Endothelial cell of umbilical vein (primary cell): ENCODE data around the gene HEBP1. TPM values are rescaled to one million over a fixed set of nuclear protein-coding genes. Genes with fewer than 3 reads are reported as not detected.

Source experiments
- BruUV-seq: library from RNA; stranded (reverse); fragments of 400-500 nt; replicated peaks from 2 replicates; lab custom pipeline; 2021; lab: Mats Ljungman, UMichigan
- CTCF ChIA-PET: fragments of 300-600, 350-600 bp; sonication (Branson Sonifier 250); formaldehyde crosslinking; loops from one replicate; lab custom pipeline; 2021; ENCODE audit warnings: antibody characterized with exemption, inconsistent platforms; lab: Charles Lee
- POLR2A ChIA-PET: fragments of 300-600, 350-600 bp; sonication (Branson Sonifier 250); formaldehyde crosslinking; loops from one replicate; lab custom pipeline; 2021; ENCODE audit warnings: antibody characterized with exemption, inconsistent platforms; lab: Charles Lee
- DNase-seq: peaks from one replicate; pipeline ENCODE4 v3.0.0-alpha.2; 2011; ENCODE audit warnings: low read depth, low spot score
- FAIRE-seq: peaks from 2 replicates; lab custom pipeline; 2011; peaks lifted over from hg19 to GRCh38; lab: Jason Lieb, UNC
- H2AFZ ChIP-seq: 2 replicates; pipeline ENCODE4 v1.6.0; 2012; ENCODE audit warnings: low read depth, low read length, control low read depth, inconsistent platforms
- H3K27ac ChIP-seq: 2 replicates; pipeline ENCODE4 v1.5.1; 2011; ENCODE audit warnings: low read depth, mild to moderate bottlenecking, control low read depth, low read length, moderate library complexity; ENCODE audit not compliant: insufficient read depth
- H3K27me3 ChIP-seq, 2 experiments: 2 replicates each; pipeline versions ENCODE4 v1.6.0 to v1.6.1; 2011; ENCODE audit warnings: low read length in 2 of 2, mixed read lengths in 1 of 2; ENCODE audit not compliant: control insufficient read depth in 2 of 2, insufficient read depth in 2 of 2
- H3K36me3 ChIP-seq, 2 experiments: 2 replicates in 1 of 2; 3 replicates in 1 of 2; pipeline ENCODE4 v1.5.1; 2011; ENCODE audit warnings: low read length in 2 of 2, mild to moderate bottlenecking in 1 of 2, moderate library complexity in 1 of 2; ENCODE audit not compliant: control insufficient read depth in 2 of 2, insufficient read depth in 2 of 2; ENCODE audit errors: extremely low read depth in 1 of 2
- H3K4me1 ChIP-seq: 3 replicates; pipeline ENCODE4 v1.5.1; 2011; ENCODE audit warnings: mild to moderate bottlenecking, low read length; ENCODE audit not compliant: control insufficient read depth, insufficient read depth; ENCODE audit errors: extremely low read depth
- H3K4me2 ChIP-seq: 2 replicates; pipeline ENCODE4 v1.6.1; 2011; ENCODE audit warnings: low read length, control low read depth, mixed read lengths; ENCODE audit not compliant: insufficient read depth
- H3K4me3 ChIP-seq, 3 experiments: fragments of 200-600 bp in 1 of 3; sonication (generic), shearing (Covaris generic) in 1 of 3; replicated peaks in 1 of 3; 2 replicates each; pipeline ENCODE4 v1.5.1; 2011 to 2016; ENCODE audit warnings: control low read depth in 3 of 3, low read length in 3 of 3, mild to moderate bottlenecking in 2 of 3, inconsistent platforms in 1 of 3, low read depth in 1 of 3, moderate library complexity in 1 of 3; ENCODE audit not compliant: insufficient read depth in 1 of 3
- H3K79me2 ChIP-seq: 2 replicates; pipeline ENCODE4 v1.6.0; 2012; ENCODE audit warnings: low read length, inconsistent platforms; ENCODE audit not compliant: control insufficient read depth, insufficient read depth
- H3K9ac ChIP-seq: replicated peaks from 2 replicates; pipeline ENCODE3; 2011; ENCODE audit warnings: low read length, control low read depth; ENCODE audit not compliant: insufficient read depth; ENCODE audit errors: extremely low read depth
- H3K9me1 ChIP-seq: replicated peaks from 3 replicates; pipeline ENCODE4 v1.6.0; 2011; ENCODE audit warnings: mild to moderate bottlenecking, low read length; ENCODE audit not compliant: control insufficient read depth, insufficient read depth; ENCODE audit errors: extremely low read depth
- H3K9me3 ChIP-seq: replicated peaks from 2 replicates; pipeline ENCODE4 v1.5.1; 2012; ENCODE audit warnings: low read length, inconsistent platforms; ENCODE audit not compliant: control insufficient read depth, insufficient read depth
- H4K20me1 ChIP-seq: replicated peaks from 2 replicates; pipeline ENCODE3; 2011; ENCODE audit warnings: mild to moderate bottlenecking, low read length; ENCODE audit not compliant: control insufficient read depth, insufficient read depth; ENCODE audit errors: extremely low read depth
- CTCF ChIP-seq, 2 donors: IDR thresholded peaks; 1 replicate in 1 of 2; 2 replicates in 1 of 2; pipeline ENCODE4 v1.5.1; 2011; ENCODE audit warnings: low read length in 2 of 2, mild to moderate bottlenecking in 2 of 2, moderate library complexity in 2 of 2, control low read depth in 1 of 2, inconsistent platforms in 1 of 2, low read depth in 1 of 2; ENCODE audit not compliant: insufficient read depth in 1 of 2; ENCODE audit errors: extremely low read depth in 1 of 2
- EZH2 ChIP-seq: IDR thresholded peaks from 2 replicates; pipeline ENCODE4 v1.6.1; 2012; ENCODE audit warnings: borderline replicate concordance, low read depth, mild to moderate bottlenecking, moderate library complexity, low read length, inconsistent platforms; ENCODE audit not compliant: severe bottlenecking
- FOS ChIP-seq: IDR thresholded peaks from 2 replicates; pipeline ENCODE4 v1.6.1; 2011; ENCODE audit warnings: mild to moderate bottlenecking, low read length, moderate library complexity, borderline replicate concordance; ENCODE audit not compliant: insufficient read depth
- GATA2 ChIP-seq: IDR thresholded peaks from 2 replicates; pipeline ENCODE4 v1.7.0; 2011; ENCODE audit warnings: low read depth, mild to moderate bottlenecking, moderate library complexity, mixed read lengths, low read length; ENCODE audit not compliant: insufficient read length, insufficient read depth
- JUN ChIP-seq: IDR thresholded peaks from 2 replicates; pipeline ENCODE4 v1.6.1; 2011; ENCODE audit warnings: borderline replicate concordance, low read depth; ENCODE audit not compliant: insufficient read length, insufficient read depth
- MAX ChIP-seq: IDR thresholded peaks from 2 replicates; pipeline ENCODE4 v1.6.1; 2011; ENCODE audit not compliant: insufficient read depth, insufficient read length
- MYC ChIP-seq: IDR thresholded peaks from one replicate; pipeline ENCODE4 v1.6.1; 2011; ENCODE audit warnings: mild to moderate bottlenecking, low read depth, low read length
- POLR2A ChIP-seq: IDR thresholded peaks from 2 replicates; pipeline ENCODE4 v1.6.1; 2012; ENCODE audit warnings: low read depth, mild to moderate bottlenecking, control low read depth, low read length
- POLR2AphosphoS5 ChIP-seq: IDR thresholded peaks from 2 replicates; pipeline ENCODE4 v1.6.1; 2012; ENCODE audit warnings: low read depth, mild to moderate bottlenecking, control low read depth, low read length, moderate library complexity; ENCODE audit not compliant: insufficient read depth
- dilution Hi-C: fragments of 300-500 bp; cut with MboI; formaldehyde crosslinking; loops from one replicate; pipeline ENCODE4 v1.15.0; 2019; ENCODE audit warnings: low sequenced_read_pairs; ENCODE audit not compliant: extremely low pct_ligation_motif_present
- intact Hi-C: fragments of 100-400 bp; cut with micrococcal nuclease; formaldehyde crosslinking; loops from one replicate; pipeline ENCODE4 v1.10.0; 2022
- polyA plus RNA-seq, 4 experiments: library from polyadenylated mRNA; depleted of rRNA in 3 of 4; stranded (reverse) in 3 of 4; unstranded in 1 of 4; fragments of >200 nt; gene quantifications; 2 replicates each; pipeline versions ENCODE4 v1.2.1 to v1.2.3, GENCODE V29; 2011 to 2012; ENCODE audit warnings: missing spikeins in 1 of 4
- total RNA-seq: library from RNA; stranded (reverse); gene quantifications from 2 replicates; pipeline ENCODE4 v1.2.3, GENCODE V29; 2021

The HEBP1 gene
- total and polyA plus RNA-seq, 2 donors (not counting 3 experiments of a cell fraction or from before 2014, with no cell fraction given): 23.1 to 59.5 TPM

- no peak for TF ChIP-seq FOS
- no peak for TF ChIP-seq EZH2
- no peak for TF ChIP-seq MYC
- Histone ChIP-seq H3K9ac (no peak overlapping the region), H3K36me3 (peaks cover 0 to 3% of the 10 kb centered on the region in 2 experiments), H3K9me3 (no peaks in the 10 kb centered on the region), H3K27ac (no peak overlapping the region), H3K4me2 (no peak overlapping the region), H3K79me2 (no peaks in the 10 kb centered on the region), H4K20me1 (no peaks in the 10 kb centered on the region), H3K4me3 (no peak overlapping the region), H3K4me1 (no peaks in the 10 kb centered on the region), H3K9me1 (no peaks in the 10 kb centered on the region), H3K27me3 (no peaks in the 10 kb centered on the region), H2AFZ (no peak overlapping the region)
- POLR2A ChIA-PET: no interaction called here
- CTCF ChIA-PET: interaction anchor here (0.9 to 1.4 kb wide), 3 partner anchors 10 to 30 kb away, joined by 3 to 5 read pairs (median 5); no protein-coding TSS in a partner anchor
- no TSS peak for BruUV-seq
- dilution Hi-C loops: no loop called here
- DNase-seq (no peak), FAIRE-seq (no peak)
- intact Hi-C loops: no loop called here
Observed at GRCh38 chr12:12946686-12947355, 53.2 kb downstream of the HEBP1 start.

GRCh38 chr12:12945591-12945990, 54.5 kb downstream of the HEBP1 start:
- Histone ChIP-seq H3K27me3 (no peaks in the 10 kb centered on the region), H3K4me2 (no peak overlapping the region), H4K20me1 (no peaks in the 10 kb centered on the region), H3K4me1 (no peaks in the 10 kb centered on the region), H3K36me3 (peaks cover 0 to 3% of the 10 kb centered on the region in 2 experiments), H2AFZ (no peak overlapping the region), H3K27ac (no peak overlapping the region), H3K9me1 (no peaks in the 10 kb centered on the region), H3K79me2 (no peaks in the 10 kb centered on the region), H3K9ac (no peak overlapping the region), H3K9me3 (no peaks in the 10 kb centered on the region), H3K4me3 (no peak overlapping the region)
- intact Hi-C loops (no loop called here), dilution Hi-C loops (no loop called here)
- FAIRE-seq (no peak), DNase-seq (no peak)
- no TSS peak for BruUV-seq
- POLR2A ChIA-PET: no interaction called here
- TF ChIP-seq GATA2 (no peak), EZH2 (no peak), FOS (no peak), POLR2AphosphoS5 (no peak), MAX (no peak), MYC (no peak), CTCF (IDR thresholded peaks at IDR 0.05; ENCODE audit: extremely low read depth in 1 of 2, insufficient read depth in 1 of 2, low read depth in 1 of 2, low read length in 2 of 2) (no peak), JUN (no peak), POLR2A (no peak)
- CTCF ChIA-PET: no interaction called here
